ENCODE measurements around the gene LTA4H.

Gene LTA4H

DNA sequence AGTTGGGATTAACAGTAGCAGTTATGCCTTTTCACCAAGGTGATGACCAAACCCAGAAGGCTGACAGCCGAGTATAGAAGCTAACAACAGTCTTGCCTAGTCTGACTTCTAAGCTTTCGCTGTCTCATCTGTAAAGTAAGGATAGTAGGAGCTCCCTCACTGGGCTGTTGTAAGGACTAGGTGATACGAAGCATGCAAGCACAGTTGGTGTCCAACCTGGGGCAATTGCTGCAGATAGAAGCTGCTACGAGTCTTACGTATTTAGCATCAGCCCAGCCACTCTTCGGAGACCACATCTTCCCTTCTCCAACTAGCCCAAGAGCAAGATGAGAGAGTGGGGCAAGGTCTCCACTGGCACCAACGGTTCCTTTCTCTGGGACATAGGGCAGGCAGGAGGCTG lies 45.3 kb downstream of the LTA4H start:
- Histone ChIP-seq H3K27me3 (ENCODE audit: control insufficient read depth, insufficient read depth, low read length) (no peaks in the 10 kb centered on the region), H3K36me3 (ENCODE audit: control insufficient read depth, insufficient read depth, low read length) (no peaks in the 10 kb centered on the region), H3K4me3 (ENCODE audit: low read length) (no peak overlapping the region), H3K27ac (ENCODE audit: low read depth, low read length) (no peak overlapping the region), H3K4me1 (ENCODE audit: control insufficient read depth, insufficient read depth, low read length) (no peaks in the 10 kb centered on the region), H3K9ac (ENCODE audit: low read length) (no peak overlapping the region)

DNA sequence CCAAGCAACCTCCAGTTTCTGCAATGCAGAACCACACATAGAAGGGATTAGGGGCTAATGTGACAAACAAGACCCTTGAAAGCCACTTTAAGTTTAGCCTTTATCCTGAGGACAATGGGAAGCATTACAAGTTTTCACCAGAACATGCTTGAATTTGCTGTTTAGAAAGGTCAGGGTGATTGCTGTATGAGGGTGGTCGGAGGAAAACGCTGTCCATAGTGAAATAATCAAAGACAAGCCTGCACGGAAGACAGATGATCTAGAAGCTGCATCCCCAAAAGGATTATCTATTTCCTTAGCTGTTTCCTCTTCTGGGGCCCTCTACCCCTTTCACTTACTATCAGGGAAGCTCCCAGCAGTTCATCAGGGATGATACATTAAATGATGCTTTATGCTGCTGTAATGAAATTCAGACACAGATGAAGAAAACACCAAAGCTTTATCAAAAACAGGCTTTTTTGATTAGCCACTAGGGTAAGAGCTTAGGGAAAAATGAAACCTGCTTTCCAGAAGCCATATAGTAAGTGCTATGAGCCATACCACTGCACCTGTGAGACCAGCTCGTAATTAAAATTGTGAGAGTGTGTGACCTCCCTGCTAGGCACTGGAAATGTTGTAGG lies 45.8 kb downstream of the LTA4H start:
- Histone ChIP-seq H3K27me3 (ENCODE audit: control insufficient read depth, insufficient read depth, low read length) (no peaks in the 10 kb centered on the region), H3K4me1 (ENCODE audit: control insufficient read depth, insufficient read depth, low read length) (no peaks in the 10 kb centered on the region), H3K9ac (ENCODE audit: low read length) (no peak overlapping the region), H3K27ac (ENCODE audit: low read depth, low read length) (no peak overlapping the region), H3K4me3 (ENCODE audit: low read length) (no peak overlapping the region), H3K36me3 (ENCODE audit: control insufficient read depth, insufficient read depth, low read length) (no peaks in the 10 kb centered on the region)

DNA sequence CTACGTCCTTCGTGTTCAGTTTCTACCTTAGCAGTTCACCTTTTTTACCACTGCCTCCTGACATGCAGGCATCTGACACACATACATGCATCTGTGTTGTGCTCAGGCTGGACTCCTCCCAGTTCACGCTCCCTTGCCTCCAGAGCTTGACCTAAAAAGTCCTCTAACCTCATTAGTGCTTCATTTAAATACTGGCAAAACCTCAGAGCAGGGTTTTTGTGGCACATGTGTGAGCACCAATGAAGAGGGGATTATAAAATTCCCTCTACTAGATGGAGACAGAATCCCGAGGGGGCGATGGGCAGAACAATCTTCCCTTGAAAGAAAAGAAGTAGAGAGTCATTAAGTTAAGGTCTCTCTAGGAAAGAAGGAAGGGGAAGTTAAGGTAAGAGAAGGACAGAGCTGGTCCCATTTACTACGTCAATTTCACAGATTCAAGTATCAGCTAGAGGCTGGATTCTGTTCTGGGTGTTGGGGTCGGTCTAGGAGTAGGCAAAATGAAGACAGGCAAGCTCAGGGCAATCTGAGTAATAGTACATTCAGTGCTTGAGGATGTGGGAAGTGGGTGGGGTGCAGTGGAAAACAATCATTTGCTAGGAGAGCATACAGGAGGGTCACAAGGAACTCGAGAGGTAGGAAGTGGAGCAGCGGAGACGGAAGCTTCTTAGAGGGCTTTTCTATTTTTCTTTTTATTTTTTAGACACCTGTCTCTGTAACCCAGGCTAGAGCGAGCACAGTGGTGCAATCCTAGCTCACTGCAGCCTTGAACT lies 46.7 kb downstream of the LTA4H start:
- H3K27ac ChIP-seq (ENCODE audit: low read depth, low read length): no peak overlapping the region
- H3K4me3 ChIP-seq (ENCODE audit: low read length): no peak overlapping the region
- no peak overlapping the region for H3K9ac ChIP-seq (ENCODE audit: low read length)
- no peaks in the 10 kb centered on the region for H3K4me1 ChIP-seq (ENCODE audit: control insufficient read depth, insufficient read depth, low read length)
- H3K27me3 ChIP-seq (ENCODE audit: control insufficient read depth, insufficient read depth, low read length): no peaks in the 10 kb centered on the region
- no peaks in the 10 kb centered on the region for H3K36me3 ChIP-seq (ENCODE audit: control insufficient read depth, insufficient read depth, low read length)

DNA sequence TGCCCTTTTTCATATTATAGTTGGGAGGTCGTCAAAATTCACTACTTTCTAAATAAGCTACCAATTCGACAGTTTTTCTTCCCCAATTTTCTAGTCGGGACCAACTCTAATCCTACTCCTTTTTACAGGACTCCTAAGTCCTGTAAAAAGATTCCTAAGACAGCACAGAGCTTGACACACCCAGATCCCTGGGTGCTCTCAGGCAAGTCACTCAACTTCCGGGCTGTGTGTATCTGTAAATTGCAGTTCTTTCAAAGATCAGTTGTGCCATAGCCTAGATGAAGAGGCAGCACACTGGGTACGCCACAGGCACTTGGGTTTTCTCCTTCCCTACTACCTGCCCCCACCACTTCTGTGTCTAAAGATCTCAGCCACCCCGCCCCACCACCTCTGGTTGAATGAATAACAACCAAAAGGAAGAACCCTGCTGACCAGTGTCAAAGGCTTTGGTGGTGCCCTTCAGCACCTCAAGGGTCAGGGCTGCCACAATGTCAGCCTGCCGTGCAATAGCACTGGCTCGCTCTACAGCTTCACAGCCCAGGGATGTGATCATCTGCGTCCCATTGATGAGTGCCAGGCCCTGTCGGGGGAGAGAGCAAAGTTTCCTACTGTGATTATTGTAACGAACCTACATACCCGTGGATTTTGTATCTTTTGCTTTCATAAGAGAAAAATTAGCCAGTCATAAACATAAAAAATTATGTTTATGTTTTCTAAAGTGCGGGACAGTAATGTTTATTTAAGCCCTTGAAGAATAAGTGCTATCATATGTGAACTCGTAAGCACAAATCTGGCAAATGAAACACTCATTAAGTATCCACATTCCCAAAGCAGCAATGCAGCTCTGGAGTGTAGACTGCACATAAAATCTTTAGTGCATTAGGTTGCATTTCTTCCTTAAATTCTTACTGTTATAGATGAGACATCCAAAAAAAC lies 48.5 kb downstream of the LTA4H start:
- no peak overlapping the region for H3K27ac ChIP-seq (ENCODE audit: low read depth, low read length)
- H3K36me3 ChIP-seq (ENCODE audit: control insufficient read depth, insufficient read depth, low read length): no peaks in the 10 kb centered on the region
- H3K9ac ChIP-seq (ENCODE audit: low read length): no peak overlapping the region
- no peaks in the 10 kb centered on the region for H3K4me1 ChIP-seq (ENCODE audit: control insufficient read depth, insufficient read depth, low read length)
- no peaks in the 10 kb centered on the region for H3K27me3 ChIP-seq (ENCODE audit: control insufficient read depth, insufficient read depth, low read length)
- no peak overlapping the region for H3K4me3 ChIP-seq (ENCODE audit: low read length)

DNA sequence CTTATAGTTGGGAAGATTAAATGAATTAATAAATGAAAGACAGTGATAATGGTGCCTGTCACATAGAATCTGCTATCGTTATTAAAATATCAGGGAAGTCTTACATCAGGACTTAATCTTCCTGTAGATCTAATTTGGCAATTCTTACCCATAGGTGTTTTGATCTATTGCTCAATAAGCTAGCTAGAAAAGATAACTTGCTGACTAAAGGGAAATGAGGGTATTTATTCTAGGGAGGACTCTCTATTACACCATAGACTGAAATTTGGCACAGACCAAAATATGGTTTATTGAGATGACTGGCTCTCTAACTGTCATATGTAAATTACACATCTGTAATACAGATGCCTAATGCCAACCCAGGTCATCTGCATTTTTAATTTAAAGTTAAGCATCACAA lies 50.7 kb downstream of the LTA4H start:
- Histone ChIP-seq H3K27ac (ENCODE audit: low read depth, low read length) (no peak overlapping the region), H3K9ac (ENCODE audit: low read length) (no peak overlapping the region), H3K27me3 (ENCODE audit: control insufficient read depth, insufficient read depth, low read length) (no peaks in the 10 kb centered on the region)

DNA sequence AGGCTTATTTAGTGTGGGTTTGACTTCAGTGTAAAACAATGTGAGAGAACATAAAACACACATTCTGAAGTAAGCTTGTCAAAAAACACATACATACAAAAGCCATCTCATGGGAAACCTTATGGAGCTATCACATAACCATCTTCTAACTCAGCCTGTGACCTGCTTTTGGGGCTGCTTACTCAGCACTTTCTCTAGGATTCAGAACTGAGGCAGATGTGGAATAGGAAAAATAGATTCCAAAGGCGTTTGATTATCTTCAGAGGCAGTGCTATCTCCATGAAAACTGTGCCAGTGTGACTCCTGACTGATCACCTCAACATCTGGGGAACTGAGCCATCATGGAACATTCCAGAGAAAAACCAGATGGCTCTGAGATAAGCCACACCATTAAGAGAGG lies 52.8 kb downstream of the LTA4H start:
- no peaks in the 10 kb centered on the region for H3K27me3 ChIP-seq (ENCODE audit: control insufficient read depth, insufficient read depth, low read length)
- no peak overlapping the region for H3K27ac ChIP-seq (ENCODE audit: low read depth, low read length)
- no peak overlapping the region for H3K4me3 ChIP-seq (ENCODE audit: low read length)
- H3K4me1 ChIP-seq (ENCODE audit: control insufficient read depth, insufficient read depth, low read length): no peaks in the 10 kb centered on the region
- no peak overlapping the region for H3K9ac ChIP-seq (ENCODE audit: low read length)
- H3K36me3 ChIP-seq (ENCODE audit: control insufficient read depth, insufficient read depth, low read length): no peaks in the 10 kb centered on the region

More for the DNA sequence above, 50.7 kb downstream of the LTA4H start:
- H3K36me3 ChIP-seq (ENCODE audit: control insufficient read depth, insufficient read depth, low read length): no peaks in the 10 kb centered on the region
- H3K4me1 ChIP-seq (ENCODE audit: control insufficient read depth, insufficient read depth, low read length): no peaks in the 10 kb centered on the region
- no peak overlapping the region for H3K4me3 ChIP-seq (ENCODE audit: low read length)

DNA sequence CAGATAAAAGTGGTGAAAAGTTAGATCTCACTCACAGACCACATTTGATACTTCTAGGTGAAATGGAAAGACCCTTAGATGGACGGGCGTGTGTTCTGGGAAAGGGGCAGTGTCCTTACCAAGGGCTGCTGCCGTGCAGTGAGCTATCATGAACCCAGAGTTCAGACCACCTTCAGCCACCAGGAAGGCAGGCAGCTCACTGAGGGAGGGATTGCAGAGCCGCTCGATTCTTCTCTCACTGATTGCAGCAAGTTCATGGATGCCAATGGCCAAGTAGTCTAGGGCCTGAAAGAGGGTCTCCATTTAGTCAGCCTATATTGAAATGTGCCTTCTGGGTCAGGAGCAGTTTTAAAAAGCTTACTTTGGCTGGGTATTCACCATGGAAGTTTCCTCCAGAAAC lies 55.0 kb downstream of the LTA4H start:
- no peak overlapping the region for H3K27ac ChIP-seq (ENCODE audit: low read depth, low read length)
- no peaks in the 10 kb centered on the region for H3K27me3 ChIP-seq (ENCODE audit: control insufficient read depth, insufficient read depth, low read length)
- no peak overlapping the region for H3K9ac ChIP-seq (ENCODE audit: low read length)
- H3K4me1 ChIP-seq (ENCODE audit: control insufficient read depth, insufficient read depth, low read length): no peaks in the 10 kb centered on the region
- H3K4me3 ChIP-seq (ENCODE audit: low read length): no peak overlapping the region
- H3K36me3 ChIP-seq (ENCODE audit: control insufficient read depth, insufficient read depth, low read length): no peaks in the 10 kb centered on the region

DNA sequence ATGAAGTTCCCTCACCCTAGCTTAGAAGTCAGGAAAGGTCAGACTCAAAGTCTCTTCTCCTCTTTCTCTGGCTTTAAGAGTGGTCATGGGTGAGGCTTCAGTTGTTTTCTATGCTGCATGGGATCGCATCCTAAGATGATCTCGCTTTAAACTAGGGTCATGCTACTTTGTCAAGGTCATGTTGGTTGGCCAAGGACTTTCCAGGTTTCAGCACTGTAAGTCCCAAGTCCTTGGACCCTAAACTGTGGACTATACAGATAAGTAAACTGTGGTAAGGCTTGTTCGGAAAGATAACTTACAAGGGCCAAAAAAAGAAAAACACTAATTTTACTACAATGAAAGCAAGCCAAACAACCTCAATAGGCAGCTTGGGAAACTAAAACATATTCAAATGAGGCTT lies 56.6 kb downstream of the LTA4H start:
- Histone ChIP-seq H3K36me3 (ENCODE audit: control insufficient read depth, insufficient read depth, low read length) (no peaks in the 10 kb centered on the region), H3K27me3 (ENCODE audit: control insufficient read depth, insufficient read depth, low read length) (no peaks in the 10 kb centered on the region)

DNA sequence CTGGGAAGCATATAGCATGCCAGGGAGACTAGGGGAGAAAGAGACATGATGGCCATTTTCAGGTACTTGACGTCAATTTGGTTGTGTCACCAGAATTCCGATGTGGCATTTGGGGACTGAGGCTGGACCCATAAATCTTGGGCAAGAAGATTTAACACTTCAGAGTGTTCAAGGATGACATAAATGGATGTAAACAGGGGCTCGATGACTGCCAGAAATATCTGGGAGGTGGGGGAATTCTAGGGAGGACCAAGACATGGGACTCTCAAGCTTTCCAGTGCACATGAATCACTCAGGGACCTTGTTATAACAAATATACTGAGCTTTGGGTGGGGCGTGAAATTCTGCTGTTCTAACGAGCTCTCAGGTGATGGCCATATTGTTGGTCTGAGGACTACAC lies 57.0 kb downstream of the LTA4H start:
- Histone ChIP-seq H3K4me3 (ENCODE audit: low read length) (no peak overlapping the region), H3K27me3 (ENCODE audit: control insufficient read depth, insufficient read depth, low read length) (no peaks in the 10 kb centered on the region), H3K27ac (ENCODE audit: low read depth, low read length) (no peak overlapping the region), H3K4me1 (ENCODE audit: control insufficient read depth, insufficient read depth, low read length) (no peaks in the 10 kb centered on the region), H3K9ac (ENCODE audit: low read length) (no peak overlapping the region), H3K36me3 (ENCODE audit: control insufficient read depth, insufficient read depth, low read length) (no peaks in the 10 kb centered on the region)

More for the DNA sequence above, 56.6 kb downstream of the LTA4H start:
- H3K27ac ChIP-seq (ENCODE audit: low read depth, low read length): no peak overlapping the region
- no peak overlapping the region for H3K4me3 ChIP-seq (ENCODE audit: low read length)
- H3K4me1 ChIP-seq (ENCODE audit: control insufficient read depth, insufficient read depth, low read length): no peaks in the 10 kb centered on the region
- no peak overlapping the region for H3K9ac ChIP-seq (ENCODE audit: low read length)

DNA sequence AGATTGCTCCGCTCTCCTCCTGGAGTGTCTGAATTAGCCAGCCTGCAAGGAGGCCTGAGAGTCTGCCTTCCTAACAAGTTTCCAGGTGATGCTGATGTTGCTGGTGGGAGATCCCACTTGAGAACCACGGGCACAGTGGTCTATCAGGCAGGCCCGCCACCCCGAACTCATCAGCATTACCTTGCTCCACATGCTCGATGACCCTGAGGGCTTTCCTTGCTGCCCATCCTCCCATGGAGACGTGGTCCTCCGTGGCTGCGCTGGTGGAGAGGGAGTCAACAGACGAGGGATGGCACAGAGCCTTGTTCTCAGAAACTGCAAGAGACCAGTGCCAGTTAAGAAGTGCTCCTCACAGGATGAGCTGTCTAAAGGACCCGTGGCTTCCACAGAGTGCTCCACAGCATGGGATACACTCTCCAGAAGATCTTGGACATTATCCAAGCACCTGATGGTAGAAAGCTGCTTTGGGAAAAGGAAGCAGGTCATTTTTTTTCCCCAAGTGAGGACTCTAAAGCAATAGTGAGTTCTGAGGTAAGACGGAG lies 57.6 kb downstream of the LTA4H start:
- Histone ChIP-seq H3K9ac (ENCODE audit: low read length) (no peak overlapping the region), H3K36me3 (ENCODE audit: control insufficient read depth, insufficient read depth, low read length) (no peaks in the 10 kb centered on the region)

DNA sequence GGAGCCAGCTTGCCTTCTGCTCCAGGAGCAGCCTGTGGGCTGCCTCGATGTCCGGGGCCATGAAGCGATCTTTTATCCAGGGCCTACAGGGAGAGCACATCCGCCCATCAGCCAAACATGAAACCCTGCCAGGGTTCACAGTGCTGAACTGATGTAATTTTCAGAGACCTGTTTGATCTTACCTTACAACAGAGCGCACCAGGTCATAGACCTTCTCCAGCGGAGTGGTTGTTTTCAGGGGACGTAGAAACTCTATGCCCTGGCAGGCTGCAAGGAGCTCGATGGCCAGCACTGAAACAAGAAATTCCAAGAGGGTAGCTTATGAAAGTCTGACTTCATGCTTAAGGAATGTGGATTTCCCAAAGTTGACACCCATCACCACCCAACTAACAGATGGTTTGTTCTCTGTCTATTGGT lies 59.0 kb downstream of the LTA4H start:
- Histone ChIP-seq H3K4me3 (ENCODE audit: low read length) (no peak overlapping the region), H3K9ac (ENCODE audit: low read length) (no peak overlapping the region), H3K27ac (ENCODE audit: low read depth, low read length) (no peak overlapping the region), H3K27me3 (ENCODE audit: control insufficient read depth, insufficient read depth, low read length) (no peaks in the 10 kb centered on the region), H3K4me1 (ENCODE audit: control insufficient read depth, insufficient read depth, low read length) (no peaks in the 10 kb centered on the region), H3K36me3 (ENCODE audit: control insufficient read depth, insufficient read depth, low read length) (no peaks in the 10 kb centered on the region)

More for the DNA sequence above, 57.6 kb downstream of the LTA4H start:
- Histone ChIP-seq H3K27ac (ENCODE audit: low read depth, low read length) (no peak overlapping the region), H3K27me3 (ENCODE audit: control insufficient read depth, insufficient read depth, low read length) (no peaks in the 10 kb centered on the region), H3K4me1 (ENCODE audit: control insufficient read depth, insufficient read depth, low read length) (no peaks in the 10 kb centered on the region), H3K4me3 (ENCODE audit: low read length) (no peak overlapping the region)

DNA sequence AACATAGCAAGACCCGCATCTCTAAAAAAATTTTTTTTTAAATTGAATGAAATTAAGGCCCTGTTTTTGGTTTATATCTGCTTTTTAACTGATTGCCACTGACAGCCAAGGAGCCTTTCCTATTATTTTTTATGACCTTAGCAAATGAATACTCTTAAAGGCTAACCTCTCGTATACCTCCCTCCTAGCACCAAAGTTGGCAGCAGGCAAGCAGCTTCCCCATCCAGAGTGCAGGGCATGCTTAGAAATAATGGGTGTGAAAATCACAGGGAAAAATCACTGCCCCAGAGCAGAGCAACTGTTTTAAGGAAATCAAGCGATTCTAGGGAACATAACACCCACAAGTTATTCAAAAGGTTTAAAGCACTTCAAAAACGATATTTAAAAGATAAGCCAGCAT lies 59.9 kb downstream of the LTA4H start:
- Histone ChIP-seq H3K36me3 (ENCODE audit: control insufficient read depth, insufficient read depth, low read length) (no peaks in the 10 kb centered on the region), H3K4me3 (ENCODE audit: low read length) (no peak overlapping the region), H3K27ac (ENCODE audit: low read depth, low read length) (no peak overlapping the region), H3K27me3 (ENCODE audit: control insufficient read depth, insufficient read depth, low read length) (no peaks in the 10 kb centered on the region), H3K9ac (ENCODE audit: low read length) (no peak overlapping the region), H3K4me1 (ENCODE audit: control insufficient read depth, insufficient read depth, low read length) (no peaks in the 10 kb centered on the region)

Data from rectal smooth muscle tissue (tissue), 1 donor.